Activated T-cell treated with anti-CD3 and anti-CD28 coated beads for 1 hour (primary cell): ENCODE results near the gene RETREG2.
"Not testable (repeated sequence)": the region's sequence is repeated elsewhere in the genome, so short reads cannot be mapped to it uniquely, and the experiment has no call there.

Experiments used
- DNase-seq: peaks from one replicate; pipeline ENCODE4 v3.0.0-alpha.2; 2020; ENCODE audit warnings: low read depth

Gene RETREG2

DNA sequence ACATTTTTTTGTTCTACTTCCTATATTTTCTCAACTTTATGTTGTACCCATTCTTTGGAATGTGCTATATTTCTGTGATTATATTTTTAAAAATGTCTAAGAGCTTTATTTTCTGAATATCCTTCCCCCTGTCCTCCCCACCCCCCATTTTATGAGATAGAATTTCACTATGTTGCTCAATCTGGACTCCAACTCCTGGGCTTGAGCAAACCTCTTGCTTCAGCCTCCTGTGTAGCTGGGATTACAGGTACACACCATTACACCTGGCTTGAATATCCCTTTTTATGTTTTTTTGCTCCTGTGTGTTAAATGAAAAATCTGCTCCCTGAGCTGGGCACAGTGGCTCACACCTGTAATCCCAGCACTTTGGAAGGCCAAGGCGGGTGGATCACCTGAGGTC is 19.3 kb downstream of the RETREG2 start:
- DNase-seq, result no peak

DNA sequence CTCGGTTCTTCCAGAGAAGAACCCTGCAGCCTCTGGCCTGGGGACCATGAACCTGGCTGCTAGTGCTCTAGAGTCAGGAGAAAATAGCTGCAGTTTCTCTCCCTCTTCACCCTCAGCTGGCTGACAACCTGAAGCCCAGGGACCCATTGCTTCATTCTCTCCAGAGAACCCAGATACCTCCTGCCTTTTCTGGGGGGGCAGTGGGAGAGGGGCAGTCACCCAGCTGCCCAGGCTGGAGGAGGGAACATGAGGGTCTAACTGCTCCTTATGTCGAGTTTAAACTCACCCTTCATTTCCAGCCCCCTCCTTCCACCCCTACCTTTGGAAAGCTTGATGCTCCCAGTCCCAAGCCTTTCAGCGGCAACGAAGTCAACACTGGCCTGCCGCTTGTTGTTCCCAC is 20.9 kb downstream of the RETREG2 start:
- DNase-seq, result no peak

DNA sequence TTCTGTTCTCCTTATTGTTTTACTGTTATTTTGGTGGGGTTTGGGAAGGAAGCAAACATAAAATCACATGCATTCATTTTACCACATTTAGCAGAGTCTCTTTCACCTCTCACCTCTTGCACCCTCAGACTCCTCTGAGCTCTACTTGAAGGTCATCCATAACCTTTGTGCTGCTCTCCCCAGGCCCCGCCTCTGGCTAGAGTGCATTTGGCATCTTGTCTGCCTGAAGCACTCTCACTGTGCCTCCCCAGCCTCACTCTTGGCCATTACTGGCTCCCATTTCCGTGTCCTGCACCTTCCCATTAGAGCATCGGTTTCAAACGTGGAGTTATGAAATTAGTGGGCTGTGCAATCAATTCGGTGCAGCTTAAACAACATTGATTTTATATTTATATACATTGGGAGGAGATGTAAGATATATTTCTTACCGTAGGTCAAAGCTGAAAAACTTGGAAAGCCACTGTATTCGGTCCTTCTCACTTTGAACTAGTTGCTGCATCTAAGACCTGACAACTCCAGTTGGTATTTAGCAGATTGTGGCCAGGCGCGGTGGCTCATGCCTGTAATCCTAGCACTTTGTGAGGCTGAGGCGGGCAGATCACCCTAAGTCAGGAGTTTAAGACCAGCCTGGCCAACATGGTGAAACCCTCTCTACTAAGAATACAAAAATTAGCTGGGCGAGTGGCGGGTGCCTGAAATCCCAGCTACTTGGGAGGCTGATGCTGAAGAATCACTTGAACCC is 21.6 kb downstream of the RETREG2 start:
- no peak for DNase-seq

DNA sequence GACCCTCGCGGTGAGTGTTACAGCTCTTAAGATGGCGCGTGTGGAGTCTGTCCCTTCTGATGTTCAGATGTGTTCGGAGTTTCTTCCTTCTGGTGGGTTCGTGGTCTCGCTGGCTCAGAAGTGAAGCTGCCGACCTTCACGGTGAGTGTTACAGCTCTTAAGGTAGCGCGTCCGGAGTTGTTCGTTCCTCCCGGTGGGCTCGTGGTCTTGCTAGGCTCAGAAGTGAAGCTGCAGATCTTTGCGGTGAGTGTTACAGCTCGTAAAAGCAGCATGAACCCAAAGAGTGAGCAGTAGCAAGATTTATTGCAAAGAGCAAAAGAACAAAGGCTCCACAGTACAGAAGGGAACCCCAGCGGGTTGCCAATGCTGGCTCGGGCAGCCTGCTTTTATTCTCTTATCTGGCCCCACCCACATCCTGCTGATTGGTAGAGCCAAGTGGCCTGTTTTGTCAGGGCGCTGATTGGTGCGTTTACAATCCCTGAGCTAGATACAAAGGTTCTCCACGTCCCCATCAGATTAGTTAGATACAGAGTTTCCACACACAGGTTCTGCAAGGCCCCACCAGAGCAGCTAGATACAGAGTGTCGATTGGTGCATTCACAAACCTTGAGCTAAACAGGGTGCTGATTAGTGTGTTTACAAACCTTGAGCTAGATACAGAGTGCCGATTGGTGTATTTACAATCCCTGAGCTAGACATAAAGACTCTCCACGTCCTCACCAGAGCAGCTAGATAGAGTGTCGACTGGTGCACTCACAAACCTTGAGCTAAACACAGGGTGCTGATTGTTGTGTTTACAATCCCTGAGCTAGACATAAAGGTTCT is 22.6 kb downstream of the RETREG2 start:
- not testable (repeated sequence) for DNase-seq

DNA sequence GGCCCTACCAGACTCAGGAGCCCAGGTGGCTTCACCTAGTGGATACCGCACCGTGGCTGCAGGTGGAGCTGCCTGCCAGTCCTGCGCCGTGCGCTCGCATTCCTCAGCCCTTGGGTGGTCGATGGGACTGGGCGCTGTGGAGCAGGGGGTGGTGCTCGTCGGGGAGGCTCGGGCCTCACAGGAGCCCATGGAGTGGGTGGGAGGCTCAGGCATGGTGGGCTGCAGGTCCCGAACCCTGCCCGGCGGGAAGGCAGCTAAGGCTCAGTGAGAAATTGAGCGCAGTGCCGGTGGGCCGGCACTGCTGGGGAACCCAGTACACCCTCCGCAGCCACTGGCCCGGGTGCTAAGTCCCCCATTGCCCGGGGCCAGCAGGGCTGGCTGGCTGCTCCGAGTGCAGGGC is 23.3 kb downstream of the RETREG2 start:
- not testable (repeated sequence) for DNase-seq

DNA sequence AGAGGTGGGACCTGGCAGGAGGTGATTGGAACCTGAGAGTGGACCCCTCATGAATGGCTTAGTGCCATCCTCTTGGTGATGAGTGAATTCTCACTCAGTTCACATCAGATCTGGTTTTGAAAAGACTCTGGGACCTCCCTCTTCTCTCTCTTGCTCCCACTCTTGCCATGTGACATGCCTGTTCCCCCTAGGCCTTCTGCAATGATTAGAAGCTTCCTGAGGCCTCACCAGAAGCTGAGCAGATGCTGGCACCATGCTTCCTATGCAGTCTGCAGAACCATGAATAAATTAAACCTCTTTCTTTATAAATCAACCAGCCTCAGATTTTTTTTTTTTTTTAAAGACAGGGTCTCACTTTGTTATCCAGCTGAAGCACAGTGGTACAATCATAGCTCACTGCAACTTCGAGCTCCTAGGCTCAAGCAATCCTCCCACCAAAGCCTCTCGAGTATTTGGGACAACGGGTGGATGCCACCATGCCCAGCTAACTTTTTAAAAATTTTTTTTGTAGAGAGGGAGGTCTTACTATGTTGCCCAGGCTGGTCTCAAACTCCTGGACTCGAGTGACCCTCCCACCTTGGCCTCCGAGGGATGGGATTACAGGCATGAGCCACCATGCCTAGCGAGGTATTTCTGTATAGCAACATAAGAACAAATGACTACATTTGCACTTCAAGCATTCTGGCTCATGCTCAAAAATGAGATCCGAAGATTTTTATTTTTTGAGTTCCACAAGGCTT is 26.5 kb downstream of the RETREG2 start:
- no peak for DNase-seq

DNA sequence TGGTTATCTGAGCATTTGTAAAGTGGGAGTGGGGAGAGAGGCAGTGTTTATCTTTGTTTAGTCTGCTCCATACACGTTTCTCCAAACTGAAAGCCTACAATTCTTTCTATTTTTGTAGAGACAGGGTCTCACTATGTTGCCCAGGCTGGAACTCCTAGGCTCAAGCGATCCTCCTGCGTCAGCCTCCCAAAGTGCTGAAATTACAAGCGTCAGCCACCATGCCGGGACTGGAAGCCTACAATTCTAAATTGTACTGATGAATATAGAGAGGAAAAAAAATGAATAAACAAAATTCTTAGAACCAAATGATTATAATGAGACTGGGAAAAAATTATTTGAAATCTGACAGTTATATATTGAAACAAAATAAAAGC is 27.1 kb downstream of the RETREG2 start:
- no peak for DNase-seq

DNA sequence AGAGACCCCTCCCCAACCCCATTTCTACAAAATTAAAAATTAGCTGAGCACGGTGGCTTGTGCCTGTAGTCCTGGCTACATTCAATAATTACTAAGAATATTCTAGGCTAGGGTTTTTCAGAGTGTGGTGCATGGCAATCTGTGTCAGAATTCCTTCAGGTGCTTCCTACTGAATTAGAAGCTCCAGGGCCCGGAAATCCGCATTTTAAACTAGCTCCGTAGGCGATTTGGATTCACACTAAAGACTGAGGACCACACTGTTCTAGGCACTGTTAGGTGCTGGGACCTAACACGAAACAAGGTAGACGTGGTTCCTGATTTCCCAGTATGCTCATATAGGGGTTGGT is 27.9 kb downstream of the RETREG2 start:
- DNase-seq, result no peak

DNA sequence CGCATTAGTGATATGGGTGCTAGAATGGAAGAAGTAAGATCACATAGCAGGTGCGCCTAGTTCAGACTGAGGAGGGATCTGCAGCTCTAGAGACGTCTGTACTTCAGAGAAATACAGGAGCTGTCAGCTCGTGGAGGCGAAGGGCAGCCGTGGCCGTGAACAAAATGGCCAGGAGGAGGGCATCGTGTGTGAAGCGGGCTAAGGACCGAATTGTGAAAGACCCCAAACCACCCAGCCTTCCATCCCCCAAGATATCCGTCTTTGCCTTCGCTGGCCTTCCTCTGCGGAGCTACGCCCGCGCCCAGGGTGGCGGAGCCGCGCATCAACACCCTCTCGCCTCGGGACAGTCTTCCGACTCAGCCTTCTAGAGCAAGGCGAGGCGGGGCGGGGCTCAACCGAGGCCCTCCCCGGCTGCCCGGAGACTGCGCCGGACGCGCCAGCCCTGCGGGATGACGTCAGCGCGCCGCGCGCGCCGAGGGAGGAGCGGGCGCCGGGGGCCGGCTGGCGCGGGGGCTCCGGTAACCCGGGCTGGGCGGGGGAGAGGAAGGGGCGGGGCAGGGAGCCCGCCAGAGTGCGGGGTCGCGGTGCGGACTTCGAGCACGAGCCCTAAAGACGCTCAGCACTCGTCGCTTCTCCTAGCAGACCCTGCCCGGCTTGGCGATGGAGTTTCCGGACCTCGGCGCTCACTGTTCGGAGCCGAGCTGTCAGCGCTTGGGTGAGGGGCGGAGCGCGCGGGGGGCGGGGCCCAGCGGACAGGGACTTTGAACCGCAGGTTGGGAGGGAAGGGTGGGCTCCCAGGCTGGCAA is 28.5 kb downstream of the RETREG2 start, which contains the start of gene ZFAND2B:
ZFAND2B (plus strand) TSS at position 455 of the 806 bp plus-strand sequence; CDS start at position 661, 206 bp downstream.
- DNase-seq, result peak; percentile 95

DNA sequence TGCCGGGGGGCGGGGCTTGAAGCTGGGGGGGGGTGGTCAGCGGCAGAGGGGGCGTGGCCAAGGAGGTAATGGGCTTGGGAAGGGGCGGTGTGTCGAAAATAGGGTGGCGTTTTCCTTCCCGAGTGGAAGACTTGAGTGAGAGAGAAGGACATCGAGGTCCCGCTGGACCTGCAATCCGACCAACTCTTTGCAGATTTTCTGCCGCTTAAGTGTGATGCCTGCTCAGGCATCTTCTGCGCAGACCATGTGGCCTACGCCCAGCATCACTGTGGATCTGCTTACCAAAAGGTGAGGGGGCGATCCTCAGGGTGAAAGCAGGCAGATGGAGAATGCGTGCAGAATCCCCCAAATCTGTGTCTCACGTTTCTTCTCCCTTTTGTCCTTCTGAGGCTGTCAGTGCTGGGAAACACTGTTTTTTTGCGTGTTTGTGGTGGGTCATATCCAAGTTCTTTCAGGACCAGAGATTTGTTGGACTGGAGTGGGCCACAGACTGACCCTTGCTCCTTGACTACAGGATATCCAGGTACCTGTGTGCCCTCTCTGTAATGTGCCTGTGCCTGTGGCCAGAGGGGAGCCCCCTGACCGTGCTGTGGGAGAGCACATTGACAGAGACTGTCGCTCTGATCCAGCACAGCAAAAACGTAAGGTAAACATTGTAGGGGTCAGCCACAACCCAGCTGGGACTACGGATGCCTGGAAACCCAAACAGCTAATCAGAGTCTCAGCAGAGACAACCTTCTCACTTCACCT is 29.2 kb downstream of the RETREG2 start:
- DNase-seq, result no peak

DNA sequence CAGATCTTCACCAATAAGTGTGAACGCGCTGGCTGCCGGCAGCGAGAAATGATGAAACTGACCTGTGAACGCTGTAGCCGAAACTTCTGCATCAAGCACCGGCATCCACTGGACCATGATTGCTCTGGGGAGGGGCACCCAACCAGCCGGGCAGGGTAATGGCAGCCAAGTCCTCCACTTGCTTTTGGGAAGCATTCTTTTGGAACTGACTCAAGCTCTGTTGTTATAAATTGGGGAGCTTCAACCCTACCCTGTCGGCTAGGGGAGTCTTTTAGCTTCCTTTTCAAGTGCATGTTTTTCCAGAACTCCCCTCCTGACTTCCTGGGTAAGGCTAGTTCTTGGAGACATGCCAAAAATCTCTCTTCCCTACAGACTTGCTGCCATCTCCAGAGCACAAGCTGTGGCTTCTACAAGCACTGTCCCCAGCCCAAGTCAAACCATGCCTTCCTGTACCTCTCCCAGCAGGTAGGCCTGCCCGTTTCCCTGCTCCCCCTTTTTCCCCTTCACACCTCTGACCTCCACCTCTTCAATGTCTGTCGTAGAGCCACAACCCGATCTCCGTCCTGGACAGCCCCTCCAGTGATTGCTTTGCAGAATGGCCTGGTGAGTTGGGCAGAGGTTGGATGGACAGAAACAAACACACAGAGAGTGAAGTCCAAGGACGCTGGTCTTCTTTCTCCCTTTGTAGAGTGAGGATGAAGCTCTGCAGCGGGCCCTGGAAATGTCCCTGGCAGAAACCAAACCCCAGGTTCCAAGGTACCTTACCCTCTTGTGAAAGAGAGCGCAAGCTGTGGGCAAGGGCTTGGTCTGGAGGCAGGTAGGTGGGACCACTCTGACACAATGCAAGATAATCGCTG is 30.0 kb downstream of the RETREG2 start:
- DNase-seq, result no peak

DNA sequence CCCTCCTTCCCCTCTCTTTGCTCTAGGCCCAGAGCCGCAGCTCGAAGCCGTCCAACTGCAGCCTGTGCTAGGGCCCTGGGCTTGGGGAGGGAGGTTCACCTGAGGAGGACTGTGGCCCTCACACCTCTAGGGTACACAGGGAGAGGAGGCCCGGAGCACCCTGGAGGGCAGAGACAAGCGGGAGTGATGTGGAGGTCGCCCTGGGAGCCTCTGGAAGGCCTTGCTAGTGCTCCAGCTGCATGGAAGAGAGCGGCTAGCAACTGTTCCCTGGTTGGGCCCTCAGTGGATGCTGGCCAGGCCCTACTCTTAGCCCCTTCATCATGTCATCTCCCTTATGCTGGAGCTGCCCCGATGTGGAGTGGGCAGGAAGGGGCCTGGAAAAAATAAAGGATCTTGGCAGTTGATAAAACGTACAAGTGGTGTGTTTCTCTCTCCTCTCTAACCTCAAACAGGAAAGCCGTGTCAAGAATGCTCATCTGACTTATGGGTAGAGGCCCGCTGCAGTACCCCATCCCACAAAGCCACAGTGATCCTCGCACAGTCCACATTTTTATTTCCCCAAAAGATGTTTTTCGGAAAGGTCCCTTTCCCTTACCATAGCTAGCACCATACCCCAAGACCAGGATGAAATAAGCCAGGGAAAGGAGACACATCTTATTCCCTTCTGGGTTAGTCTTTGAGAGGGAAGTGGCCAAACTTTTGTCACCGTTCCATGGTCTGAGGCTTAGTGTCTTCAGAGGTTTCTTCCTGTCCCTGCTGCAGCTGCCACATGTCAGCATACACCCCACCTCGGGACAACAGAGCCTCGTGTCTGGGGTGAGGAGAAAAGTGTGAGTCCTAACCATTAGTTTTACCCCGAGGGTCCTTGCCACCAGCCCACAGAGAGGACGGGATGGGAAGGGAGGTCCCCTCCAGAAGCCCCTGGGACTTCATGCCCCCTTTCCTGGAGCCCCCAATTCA is 31.4 kb downstream of the RETREG2 start:
- no peak for DNase-seq

DNA sequence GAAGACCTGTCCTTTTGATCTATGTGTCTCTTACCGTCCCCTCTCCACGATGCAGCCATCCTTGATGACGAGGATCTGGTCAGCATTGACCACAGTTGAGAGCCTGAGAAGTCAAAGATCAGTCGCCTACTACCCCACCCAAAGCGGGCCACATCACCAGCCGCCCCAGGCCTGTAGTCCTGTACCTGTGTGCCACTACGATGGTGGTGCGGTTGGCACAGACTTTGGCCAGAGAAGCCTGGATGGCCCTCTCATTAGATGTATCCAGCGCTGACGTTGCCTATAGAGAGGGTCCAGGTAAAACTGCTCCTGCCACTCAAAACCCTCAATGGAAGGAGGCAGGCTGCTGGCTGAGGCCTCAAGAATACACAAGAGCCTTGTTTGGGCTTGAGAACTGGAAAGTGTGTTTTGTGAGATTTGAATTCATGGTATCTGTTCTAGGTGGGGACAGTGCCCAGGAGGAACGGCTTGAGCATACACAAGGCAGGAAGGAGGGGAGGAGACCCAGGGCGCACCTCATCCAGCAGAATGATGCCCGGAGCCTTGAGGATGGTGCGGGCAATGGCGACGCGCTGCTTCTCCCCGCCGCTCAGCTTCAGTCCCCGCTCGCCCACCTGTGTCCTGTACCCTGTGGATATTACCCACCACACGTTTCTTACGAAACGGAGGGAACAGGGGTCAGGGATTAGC is 32.3 kb downstream of the RETREG2 start:
- DNase-seq, result no peak

DNA sequence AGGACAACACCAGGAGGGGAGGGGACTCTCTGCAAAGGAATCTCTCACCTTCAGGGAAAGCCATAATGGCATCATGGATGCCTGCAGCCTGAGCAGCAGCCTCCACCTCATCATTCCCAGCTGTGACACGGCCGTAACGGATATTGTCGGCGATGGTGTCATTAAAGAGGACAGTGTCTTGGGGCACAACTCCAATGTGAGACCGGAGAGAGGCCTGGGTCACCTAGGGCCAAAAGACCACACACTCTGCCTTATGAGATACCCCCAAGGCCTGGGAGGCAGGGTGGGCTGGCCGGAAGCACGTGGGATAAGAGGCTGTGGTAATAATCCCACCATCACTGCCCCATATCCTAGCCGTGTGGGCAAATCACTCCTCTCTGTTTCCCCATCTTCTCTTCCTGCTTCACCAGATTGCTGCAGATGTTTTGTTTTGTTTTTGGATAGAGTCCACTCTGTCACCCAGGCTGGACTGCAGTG is 32.8 kb downstream of the RETREG2 start:
- no peak for DNase-seq

DNA sequence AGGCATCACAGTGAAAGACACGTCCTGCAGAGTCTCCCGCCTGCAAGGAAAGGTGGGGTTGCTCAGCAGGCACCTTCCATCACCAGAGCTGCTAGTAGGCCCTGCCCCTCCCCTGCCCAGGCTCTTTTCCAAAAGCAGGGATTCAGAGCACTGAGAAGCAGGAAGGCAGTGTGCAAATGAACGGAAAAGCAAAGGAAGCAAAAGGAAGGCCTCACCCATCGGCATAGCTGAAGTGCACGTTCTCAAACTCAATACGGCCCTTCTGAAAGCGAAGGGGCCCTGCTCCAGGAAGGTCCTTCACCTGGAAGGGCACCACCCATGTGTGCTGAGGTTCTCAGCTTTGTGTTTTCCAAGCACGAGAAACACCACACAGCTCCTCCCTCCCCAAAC is 34.9 kb downstream of the RETREG2 start:
- DNase-seq, result no peak

DNA sequence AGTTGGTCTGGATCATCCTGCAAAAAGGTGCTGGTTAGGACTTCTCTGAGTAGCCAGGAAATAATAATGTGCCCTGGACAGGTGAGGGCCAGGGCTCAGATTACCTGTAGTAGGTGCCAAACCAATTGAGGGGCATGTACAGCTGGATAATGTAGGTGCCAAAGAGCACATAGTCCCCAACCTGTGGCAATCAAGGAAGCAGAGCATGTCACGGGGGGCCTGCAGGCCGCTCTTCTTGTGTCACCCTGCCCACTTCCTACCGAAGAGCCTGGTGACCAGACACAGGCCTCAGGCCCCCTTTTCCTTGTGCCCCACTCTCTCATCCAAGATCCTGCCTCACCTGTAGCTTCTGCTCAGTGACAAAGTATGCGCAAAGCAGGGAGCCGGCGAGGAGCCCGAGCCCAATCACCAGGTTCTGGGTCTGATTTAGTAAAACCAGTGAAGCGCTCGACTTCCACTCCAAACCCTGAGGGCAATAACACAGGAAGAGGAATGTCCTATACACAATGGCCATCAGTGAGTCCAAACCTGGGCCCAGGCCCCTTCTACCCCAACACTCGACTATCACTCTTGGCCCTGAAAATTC is 35.5 kb downstream of the RETREG2 start:
- DNase-seq, result no peak

DNA sequence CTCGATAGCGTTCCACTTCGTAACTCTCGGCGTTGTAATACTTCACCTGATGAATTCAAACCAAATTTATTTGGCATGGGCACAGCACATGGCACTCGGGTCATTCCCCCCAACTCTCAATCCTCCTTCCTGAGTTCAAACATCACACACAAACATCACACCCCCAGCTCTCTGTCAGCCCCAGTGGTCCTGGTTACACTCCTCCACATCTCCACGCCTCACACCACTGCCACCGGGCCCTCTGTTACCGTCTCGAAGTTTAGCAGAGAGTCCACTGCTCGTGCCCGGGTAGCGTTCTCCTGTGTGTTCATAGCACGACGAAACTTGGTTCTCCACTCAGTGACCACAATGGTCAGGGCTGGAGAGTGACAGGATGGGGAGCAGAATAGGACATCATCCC is 36.1 kb downstream of the RETREG2 start:
- DNase-seq, result no peak

DNA sequence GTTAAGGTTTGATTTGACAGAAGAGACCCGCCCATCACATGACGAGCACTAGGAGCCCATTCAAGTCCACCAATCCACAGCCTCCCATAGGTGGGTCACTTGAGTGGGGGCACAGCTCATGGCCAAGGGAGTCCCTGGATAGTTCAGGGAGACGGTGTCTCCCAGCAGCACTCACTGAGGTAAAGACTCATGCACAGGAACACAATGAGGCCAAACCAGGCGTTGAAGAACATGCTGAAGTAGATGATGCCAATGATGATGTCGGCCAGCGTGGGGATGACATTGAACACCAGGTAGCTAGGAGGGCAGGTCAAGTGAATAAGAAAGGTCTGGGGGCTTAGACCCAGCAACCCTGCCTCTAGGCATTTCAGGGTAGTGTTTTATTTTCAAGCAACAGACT is 36.7 kb downstream of the RETREG2 start:
- DNase-seq, result no peak
